H1 (cell line): ENCODE results near the gene NOTCH2. TPM values are rescaled to one million over a fixed set of nuclear protein-coding genes. Genes with fewer than 3 reads are reported as not detected.

ENCODE experiments used
- CTCF ChIP-seq, 3 experiments: IDR thresholded peaks; 1 replicate in 2 of 3; 2 replicates in 1 of 3; pipeline versions ENCODE4 v1.5.1 to v1.6.1; 2011; ENCODE audit warnings: low read length in 3 of 3, mild to moderate bottlenecking in 3 of 3, inconsistent platforms in 2 of 3, low read depth in 1 of 3, moderate library complexity in 1 of 3; ENCODE audit not compliant: insufficient read depth in 1 of 3; ENCODE audit errors: control extremely low read depth in 1 of 3
- SRF ChIP-seq: IDR thresholded peaks from 2 replicates; pipeline ENCODE4 v1.6.1; 2011; ENCODE audit warnings: mild to moderate bottlenecking, low read depth, low read length, moderate library complexity
- polyA plus RNA-seq, 7 experiments: library from polyadenylated mRNA; depleted of rRNA in 3 of 7; stranded (reverse) in 5 of 7; unstranded in 2 of 7; fragments of >200 nt in 5 of 7; fragments of 200-250 nt in 2 of 7; gene quantifications; 1 replicate in 5 of 7; 2 replicates in 1 of 7; 4 replicates in 1 of 7; pipeline versions ENCODE4 v1.2.1 to v1.2.3, GENCODE V29; 2011 to 2013; ENCODE audit warnings: missing spikeins in 2 of 7, mixed read lengths in 2 of 7
- total RNA-seq: library from RNA; stranded (reverse); fragmentation: NEBNext Ultra II Directional; extraction: Animal tissue kit (Norgen Biotek cat#: 25700); gene quantifications from 2 replicates; pipeline ENCODE4 v1.2.1, GENCODE V29; 2021

Gene NOTCH2
- total and polyA plus RNA-seq, 2 of the 8 experiments (the other 6 are each of a cell fraction or from before 2014, with no cell fraction given) = 17.7 to 63.0 TPM

DNA sequence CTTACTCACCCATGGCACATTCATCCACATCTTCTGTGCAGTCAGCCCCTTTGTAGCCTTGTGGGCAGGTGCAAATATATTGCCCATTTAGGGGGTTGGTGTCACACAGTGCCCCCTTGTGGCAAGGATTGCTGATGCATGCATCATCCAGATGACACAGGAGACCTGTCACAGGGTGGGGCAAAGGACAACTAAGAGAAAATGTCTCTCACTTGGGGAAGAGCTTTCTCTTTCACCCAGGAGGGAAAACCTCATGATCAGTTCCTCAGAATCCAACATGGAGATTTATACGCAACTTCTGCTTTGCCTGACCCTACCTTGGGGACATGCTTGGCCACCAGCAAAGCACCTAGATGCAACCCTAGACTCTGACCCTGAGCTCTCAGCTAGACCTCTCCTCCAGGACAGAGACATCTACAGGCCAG lies 101.4 kb downstream of the NOTCH2 start (continued):
- TF ChIP-seq CTCF (IDR thresholded peaks at IDR 0.05; ENCODE audit: control extremely low read depth in 1 of 3, insufficient read depth in 1 of 3, low read depth in 1 of 3, low read length in 3 of 3) = peak; percentile 78 to 88 (median 86)
- peak; percentile 71 for TF ChIP-seq SRF
